Measurements from ENCODE around the gene SGO2.
"Not testable (repeated sequence)": the region's sequence is repeated elsewhere in the genome, so short reads cannot be mapped to it uniquely, and the experiment has no call there.

The SGO2 gene

GRCh38 chr2:200523158-200523557, 2.8 kb upstream of the SGO2 start:
- DNase-seq, result no peak

GRCh38 chr2:200523604-200524003, 2.4 kb upstream of the SGO2 start:
- no peak for DNase-seq

GRCh38 chr2:200525066-200525465, 941 bp upstream of the SGO2 start:
- no peak for DNase-seq

GRCh38 chr2:200525551-200525881, 491 bp upstream of the SGO2 start:
- DNase-seq, result no peak

GRCh38 chr2:200528228-200528627, 2.2 kb downstream of the SGO2 start:
- DNase-seq, result no peak

GRCh38 chr2:200533754-200534153, 7.7 kb downstream of the SGO2 start:
- no peak for DNase-seq

- no peak for DNase-seq
These were observed 8.6 kb downstream of the SGO2 start for GRCh38 chr2:200534572-200534971.

- no peak for DNase-seq
These were observed 12.1 kb downstream of the SGO2 start for GRCh38 chr2:200538139-200538538.

- no peak for DNase-seq
These were observed 14.8 kb downstream of the SGO2 start for GRCh38 chr2:200540793-200541192.

- DNase-seq, result not testable (repeated sequence)
These were observed 40.6 kb downstream of the SGO2 start for GRCh38 chr2:200566596-200566995.

- DNase-seq, result no peak
These were observed 41.9 kb downstream of the SGO2 start for GRCh38 chr2:200567932-200568331.

- no peak for DNase-seq
These were observed 50.0 kb downstream of the SGO2 start for GRCh38 chr2:200575957-200576356.

- no peak for DNase-seq
These were observed 51.0 kb downstream of the SGO2 start for GRCh38 chr2:200577027-200577426.

- DNase-seq, result no peak
These were observed 52.8 kb downstream of the SGO2 start for GRCh38 chr2:200578778-200579177.

- DNase-seq, result no peak
These were observed 58.6 kb downstream of the SGO2 start for GRCh38 chr2:200584639-200585038.

GRCh38 chr2:200585340-200585729, 59.3 kb downstream of the SGO2 start:
- no peak for DNase-seq

GRCh38 chr2:200585730-200586643, 60.0 kb downstream of the SGO2 start, which contains the start of gene AOX1:
AOX1 (plus strand) TSS chr2:200586014; CDS start chr2:200586109, 95 bp downstream.
- no peak for DNase-seq

GRCh38 chr2:200586644-200586975, 60.6 kb downstream of the SGO2 start:
- DNase-seq, result no peak

GRCh38 chr2:200587007-200587616, 61.1 kb downstream of the SGO2 start:
- no peak for DNase-seq

GRCh38 chr2:200588076-200588678, 62.2 kb downstream of the SGO2 start:
- DNase-seq, result no peak

GRCh38 chr2:200590090-200590489, 64.1 kb downstream of the SGO2 start:
- no peak for DNase-seq

GRCh38 chr2:200591308-200591707, 65.3 kb downstream of the SGO2 start:
- no peak for DNase-seq

- no peak for DNase-seq
These were observed 66.5 kb downstream of the SGO2 start for GRCh38 chr2:200592406-200593075.

- DNase-seq, result no peak
These were observed 67.9 kb downstream of the SGO2 start for GRCh38 chr2:200593905-200594304.
